ENCODE data around the gene RERE.

RERE gene

GRCh38 chr1:8415526-8416278 lies 401.7 kb downstream of the RERE start:
- DNase-seq: no peak

- DNase-seq: no peak
Observed at GRCh38 chr1:8412183-8412831, 405.1 kb downstream of the RERE start.

DNA sequence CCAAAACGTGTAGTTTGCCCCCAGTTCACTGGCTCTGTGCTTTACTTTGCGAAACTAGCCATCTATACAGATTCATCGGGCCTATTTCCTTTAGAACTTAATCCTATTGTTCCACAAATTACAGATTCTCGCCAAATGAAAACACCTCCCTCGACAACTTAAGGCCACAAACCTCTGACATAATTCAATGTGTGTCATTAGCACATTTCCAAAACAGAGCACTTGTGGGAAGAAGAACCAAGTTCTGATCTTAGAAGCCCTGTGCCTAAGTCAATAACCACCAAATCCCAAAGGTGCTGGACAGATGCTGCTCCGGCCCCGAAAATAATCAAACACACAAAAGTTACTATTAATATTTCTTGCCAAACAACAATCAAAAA lies 405.6 kb downstream of the RERE start:
- no peak for DNase-seq

DNA sequence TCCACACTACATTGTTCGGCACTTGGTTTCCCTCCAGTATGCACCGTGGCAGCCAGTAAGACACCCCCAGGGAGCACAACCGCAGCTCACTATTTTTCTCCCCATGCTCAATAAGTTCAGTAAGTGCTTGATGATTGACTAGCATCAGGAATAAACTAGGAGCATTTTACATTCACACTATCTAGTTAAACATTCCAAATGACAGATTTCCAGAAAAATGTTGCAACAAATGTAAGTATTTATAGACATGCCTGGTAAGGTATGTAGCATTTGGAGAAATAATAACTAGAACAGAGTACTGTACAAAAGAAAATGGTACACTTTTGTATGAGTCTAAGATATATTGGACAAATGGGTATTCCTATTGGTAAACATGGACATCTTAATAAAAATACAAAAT lies 406.6 kb downstream of the RERE start:
- no peak for DNase-seq

- no peak for DNase-seq
Observed at GRCh38 chr1:8409606-8410005, 407.8 kb downstream of the RERE start.

GRCh38 chr1:8409106-8409505 lies 408.3 kb downstream of the RERE start:
- DNase-seq: no peak

DNA sequence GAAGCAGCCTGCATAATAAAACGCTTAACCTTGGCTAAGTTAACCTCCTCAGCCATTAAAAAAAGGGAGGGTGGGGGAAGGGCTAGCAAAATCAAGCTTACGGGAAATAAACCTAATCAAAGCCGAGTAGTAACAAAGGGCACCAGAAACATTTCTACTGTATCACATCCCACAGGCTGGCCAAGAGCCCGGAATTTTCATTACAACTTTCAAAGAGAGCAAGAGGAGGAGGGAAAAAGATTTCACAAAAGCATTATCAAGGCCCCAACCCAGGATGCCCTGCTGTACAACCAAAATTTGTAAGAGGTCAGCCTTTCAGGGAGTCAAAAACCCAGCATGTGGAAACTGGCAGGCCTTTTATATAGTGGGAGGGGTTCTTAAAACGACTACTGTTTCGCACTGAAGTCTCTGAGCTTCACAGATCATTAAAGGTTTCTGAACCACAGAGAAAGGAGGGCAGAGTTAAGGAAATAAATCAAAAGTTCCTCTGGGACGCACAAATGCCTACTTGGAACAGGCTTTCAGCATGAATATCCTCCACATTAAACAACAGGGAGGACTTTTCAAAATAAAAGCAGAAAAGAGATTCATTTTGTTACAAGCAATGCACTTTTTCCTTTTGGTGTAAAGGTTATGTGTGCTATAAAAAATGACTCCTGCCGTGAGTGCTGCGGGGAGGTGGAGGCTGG lies 409.1 kb downstream of the RERE start:
- DNase-seq: no peak

DNA sequence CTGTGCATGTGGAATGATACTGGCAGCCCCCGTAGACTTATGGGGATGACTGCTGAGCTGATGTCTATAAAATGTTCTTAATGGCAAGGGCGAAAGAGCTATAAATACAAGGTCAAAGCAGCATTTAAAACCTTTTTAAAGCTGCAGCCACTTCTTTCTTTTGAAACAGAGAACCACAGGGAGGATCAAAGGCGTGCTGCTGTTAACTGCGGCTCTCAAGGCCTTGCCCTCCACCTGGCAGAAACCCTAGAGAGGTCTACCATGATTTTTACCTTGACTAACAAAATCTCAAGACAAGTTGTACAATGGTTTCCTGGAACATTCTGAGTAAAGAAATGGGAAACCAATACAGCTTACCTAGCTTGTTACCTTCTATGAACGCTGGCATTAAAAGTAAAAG lies 409.8 kb downstream of the RERE start:
- no peak for DNase-seq

DNA sequence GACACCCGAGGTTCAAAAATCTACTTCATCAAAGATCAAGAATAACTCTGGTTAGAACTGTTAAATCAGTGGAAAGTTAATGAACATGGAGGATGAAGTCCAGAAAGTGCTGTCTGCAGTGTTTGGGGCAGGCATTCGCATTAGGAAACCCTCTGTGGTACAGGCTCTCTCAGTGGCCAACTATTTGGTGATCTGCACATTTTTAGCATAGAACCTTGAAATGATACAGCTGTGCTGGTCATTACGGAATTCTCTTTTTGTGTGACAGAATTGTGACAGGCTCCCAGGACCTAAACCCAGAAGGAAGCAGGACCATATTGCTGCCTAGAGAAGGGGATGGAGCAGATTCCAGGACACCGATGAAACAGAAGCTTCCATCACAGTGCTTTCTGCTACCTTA lies 410.5 kb downstream of the RERE start:
- no peak for DNase-seq

GRCh38 chr1:8406011-8406410 lies 411.4 kb downstream of the RERE start:
- no peak for DNase-seq

DNA sequence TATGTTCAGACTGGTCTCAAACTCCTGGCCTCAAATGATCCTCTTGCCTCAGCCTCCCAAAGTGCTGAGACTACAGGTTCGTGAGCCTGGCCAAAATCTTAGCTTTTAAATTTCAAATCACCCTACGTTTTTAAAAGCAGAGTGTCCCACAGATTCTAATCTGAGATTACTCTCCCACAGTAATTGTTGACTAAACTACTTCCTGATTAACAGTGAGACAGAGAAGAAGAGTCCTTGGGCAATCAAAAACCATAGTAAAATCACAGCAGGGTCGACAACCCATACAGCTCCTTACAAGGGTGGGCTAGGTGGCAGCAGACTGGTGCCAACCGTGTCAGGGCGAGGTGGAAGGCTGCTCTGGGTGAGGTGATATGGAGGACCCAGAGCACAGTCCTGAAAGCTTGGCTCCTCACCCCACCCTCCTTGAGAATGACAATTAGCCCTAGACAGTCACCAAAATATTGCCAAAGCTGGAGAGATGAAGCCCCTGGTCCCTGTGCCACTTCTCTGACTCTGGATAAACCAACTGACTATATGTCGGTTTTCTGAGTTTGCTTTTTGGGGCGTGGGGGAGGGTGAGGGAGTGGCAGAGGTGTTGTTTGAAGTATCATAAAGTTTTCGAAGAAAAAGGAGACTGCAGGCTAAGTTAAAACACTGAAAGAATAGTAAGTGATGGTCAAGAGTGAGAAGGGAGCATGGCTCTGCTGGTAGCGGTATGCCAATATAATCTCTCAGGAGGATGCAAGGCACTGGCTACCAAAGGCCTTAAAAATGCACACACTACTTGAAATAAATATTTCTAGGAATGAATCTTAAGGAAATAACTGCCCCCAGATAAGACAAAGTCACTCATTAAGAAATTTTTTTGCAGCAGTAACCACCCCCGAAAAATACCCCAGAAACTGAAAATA lies 412.7 kb downstream of the RERE start:
- DNase-seq: no peak

DNA sequence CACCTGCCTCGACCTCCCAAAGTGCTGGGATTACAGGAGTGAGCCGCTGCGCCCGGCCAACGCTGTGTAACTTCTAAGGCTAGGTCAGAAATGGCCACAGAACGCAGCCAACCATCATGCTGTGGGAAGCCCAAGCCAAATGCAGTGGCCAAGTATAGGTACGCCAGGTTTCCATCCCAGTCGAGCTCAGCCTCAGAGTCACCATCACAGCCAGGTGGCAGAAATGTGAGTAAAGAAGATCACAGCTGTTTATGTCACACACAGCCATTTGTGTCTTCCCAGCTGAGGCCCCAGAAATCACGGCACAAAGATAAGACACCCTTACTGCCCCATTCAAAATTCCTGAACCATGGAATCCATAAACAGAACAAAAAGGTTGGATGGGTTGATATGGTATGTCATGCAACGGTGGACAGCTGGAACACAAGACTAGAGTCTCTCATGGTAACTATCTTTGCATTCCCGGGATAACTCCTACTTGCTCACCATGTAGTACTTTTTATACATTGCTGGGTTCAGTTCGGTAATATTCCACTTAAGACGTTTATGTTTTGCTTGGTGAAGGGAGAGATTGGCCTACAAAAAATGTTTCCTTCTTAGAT lies 415.2 kb downstream of the RERE start:
- no peak for DNase-seq

DNA sequence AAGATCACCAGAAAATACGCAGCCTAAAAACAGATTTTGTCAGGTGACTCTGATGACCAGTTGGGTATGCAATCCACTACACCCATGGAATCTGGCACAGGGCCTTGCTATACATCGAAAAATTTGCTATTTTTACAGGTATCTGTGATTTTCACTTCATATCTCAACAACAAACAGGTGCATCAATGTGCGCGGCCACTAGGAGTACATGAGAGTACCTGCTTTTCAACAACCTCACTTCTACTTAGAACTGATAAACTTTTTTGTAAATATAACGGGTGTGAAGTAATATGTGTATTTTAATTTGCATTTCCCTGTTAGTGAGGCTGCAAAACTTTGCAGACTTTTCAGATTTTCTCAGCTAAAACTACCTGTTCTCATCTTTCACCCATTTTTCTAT lies 418.8 kb downstream of the RERE start:
- DNase-seq: no peak

- DNase-seq: no peak
Observed at GRCh38 chr1:8398086-8398485, 419.4 kb downstream of the RERE start.

GRCh38 chr1:8397511-8397910 lies 419.9 kb downstream of the RERE start:
- DNase-seq: no peak

DNA sequence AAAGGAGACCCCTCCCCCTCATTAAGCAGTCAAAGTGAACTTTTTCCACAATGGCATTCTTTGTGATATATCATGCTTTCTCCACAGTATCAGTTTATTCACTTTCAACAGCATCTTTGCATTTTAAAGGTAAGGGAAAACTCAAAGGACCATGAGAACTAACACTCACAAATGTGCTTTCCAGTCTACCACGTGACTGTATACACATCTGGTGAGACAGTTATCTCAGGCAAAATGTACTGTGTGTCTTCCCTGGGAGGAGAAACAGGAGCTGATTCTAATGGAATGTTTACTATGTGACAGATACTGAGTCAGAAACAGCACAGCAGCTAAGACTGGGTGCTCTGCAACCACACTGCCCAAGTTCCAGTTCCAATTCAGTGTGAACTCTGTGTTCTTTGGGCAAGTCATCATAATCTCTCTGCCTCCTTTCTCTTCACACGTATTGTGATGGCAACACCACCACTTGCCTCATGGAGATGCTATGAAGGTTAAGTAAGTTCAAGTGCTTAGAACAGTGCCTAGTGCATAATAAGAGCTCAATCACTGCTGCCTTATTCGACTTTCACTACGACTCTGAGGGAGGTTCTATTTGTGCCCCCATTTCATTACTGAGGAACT lies 420.5 kb downstream of the RERE start:
- no peak for DNase-seq

DNA sequence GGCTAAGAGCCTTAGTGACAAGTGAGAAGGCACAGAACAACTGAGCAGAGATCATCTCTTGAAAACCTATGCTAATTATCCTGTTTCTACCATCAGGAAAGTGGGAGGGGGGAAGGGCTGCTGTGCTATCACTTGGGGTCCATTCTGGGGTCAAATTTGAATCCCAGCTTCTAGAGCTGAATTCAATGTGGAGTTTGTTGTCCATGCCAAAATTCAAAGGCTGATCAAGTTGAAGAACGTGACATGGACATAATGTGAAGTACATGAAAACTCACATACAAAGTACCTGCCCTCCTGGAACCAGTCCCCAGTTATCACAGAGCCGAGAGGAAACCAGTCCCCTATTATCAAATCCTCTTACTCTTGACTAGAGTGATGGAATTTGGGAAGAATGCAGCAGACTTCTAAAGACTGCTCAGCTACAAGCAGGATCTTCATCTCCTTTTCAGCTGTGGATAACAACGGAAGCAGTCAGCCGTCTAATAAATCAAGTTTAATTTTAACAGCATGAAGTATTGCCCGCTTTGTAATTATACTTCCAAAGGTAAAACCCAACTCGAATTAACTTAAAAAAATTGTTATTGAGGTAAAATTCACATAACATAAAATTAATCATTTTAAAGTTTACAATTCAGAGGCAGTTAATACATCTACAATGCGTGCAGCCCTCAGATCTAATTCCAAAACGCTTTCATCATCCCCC lies 421.2 kb downstream of the RERE start:
- no peak for DNase-seq

- DNase-seq: no peak
Observed at GRCh38 chr1:8395433-8395866, 422.0 kb downstream of the RERE start.

DNA sequence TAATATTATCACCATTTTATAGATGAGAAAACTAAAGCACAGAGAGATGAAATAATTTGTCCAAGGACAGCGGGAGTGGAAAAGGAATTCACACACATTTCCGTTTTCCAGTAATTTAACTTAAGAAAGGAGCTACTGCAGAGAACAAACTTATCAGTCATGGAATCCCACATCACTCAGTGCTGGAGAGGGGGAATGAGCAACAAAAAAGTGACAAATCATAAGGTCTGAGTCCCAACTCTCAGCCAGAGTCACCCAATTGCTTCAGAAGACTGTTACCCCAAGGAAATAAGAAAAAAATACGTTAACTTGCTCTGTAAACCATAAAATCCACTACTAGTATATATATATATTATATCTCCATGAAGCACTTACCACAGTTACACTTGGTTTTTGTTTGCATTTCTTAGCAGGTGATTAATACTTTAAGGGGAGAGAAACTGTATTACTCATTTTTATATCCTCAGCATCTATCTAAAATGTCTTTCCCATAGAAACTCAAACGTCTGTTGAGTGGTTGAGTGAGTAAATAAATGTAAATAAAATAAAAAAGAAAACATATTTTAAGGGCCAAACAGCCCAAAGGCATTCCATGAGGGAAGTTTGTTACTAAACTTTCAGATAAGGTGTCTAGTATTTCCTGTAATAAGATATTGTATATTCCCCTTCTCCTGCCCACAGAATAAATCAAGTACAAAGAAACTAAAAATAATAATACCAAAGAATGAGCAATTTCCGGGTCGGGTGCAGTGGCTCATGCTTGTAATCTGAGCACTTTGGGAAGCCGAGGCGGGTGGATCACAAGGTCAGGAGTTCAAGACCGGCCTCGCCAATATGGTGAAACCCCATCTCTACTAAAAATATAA lies 422.8 kb downstream of the RERE start:
- no peak for DNase-seq

DNA sequence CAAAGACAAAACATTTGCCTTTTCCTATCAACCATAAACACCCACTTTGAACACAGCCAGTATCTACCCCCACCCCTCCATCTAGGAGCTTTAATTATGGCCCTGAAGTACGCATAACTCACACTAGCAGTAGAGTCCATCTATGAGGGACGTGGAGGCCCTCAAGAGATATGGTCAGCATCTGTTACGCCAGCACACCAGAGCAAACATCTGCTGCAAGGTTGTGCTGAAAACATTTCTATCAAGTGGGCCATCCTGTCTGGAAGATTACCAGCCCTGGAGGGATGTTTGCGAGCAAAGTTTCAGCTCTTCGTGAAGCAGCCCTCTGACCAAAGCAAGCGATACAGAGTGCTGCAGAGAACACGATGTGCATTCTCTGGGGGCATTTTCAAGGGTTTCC lies 424.9 kb downstream of the RERE start:
- no peak for DNase-seq

DNA sequence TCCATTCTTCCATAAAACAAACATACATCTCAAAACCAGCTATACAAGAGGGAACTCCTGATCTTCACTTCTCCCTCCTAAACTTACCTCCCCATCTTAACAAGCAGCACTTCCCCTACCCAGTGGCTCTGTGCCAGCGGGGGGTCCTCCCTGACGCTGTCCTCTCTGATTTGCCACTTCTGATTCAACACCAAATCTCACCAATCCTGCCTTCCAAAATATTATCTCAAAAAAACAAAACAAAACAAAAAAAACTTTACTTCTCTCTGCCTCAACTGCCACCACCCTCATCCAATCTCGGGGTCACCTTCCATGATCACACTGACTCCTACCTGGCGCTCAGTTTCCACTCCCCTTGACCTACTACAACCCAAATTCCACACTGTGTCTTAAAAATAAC lies 426.7 kb downstream of the RERE start:
- no peak for DNase-seq
